B cell (primary cell): ENCODE results near the gene IL25.

Source experiments
- CTCF ChIP-seq: fragments of 200-600 bp; IDR thresholded peaks from one replicate; pipeline ENCODE4 v1.8.0; 2022; ENCODE audit warnings: antibody characterized with exemption, mild to moderate bottlenecking
- EZH2 ChIP-seq: IDR thresholded peaks from 2 replicates; pipeline ENCODE4 v1.6.1; 2012; ENCODE audit warnings: borderline replicate concordance, low read depth, mild to moderate bottlenecking, moderate library complexity, low read length; ENCODE audit not compliant: insufficient read depth, poor library complexity, severe bottlenecking

DNA sequence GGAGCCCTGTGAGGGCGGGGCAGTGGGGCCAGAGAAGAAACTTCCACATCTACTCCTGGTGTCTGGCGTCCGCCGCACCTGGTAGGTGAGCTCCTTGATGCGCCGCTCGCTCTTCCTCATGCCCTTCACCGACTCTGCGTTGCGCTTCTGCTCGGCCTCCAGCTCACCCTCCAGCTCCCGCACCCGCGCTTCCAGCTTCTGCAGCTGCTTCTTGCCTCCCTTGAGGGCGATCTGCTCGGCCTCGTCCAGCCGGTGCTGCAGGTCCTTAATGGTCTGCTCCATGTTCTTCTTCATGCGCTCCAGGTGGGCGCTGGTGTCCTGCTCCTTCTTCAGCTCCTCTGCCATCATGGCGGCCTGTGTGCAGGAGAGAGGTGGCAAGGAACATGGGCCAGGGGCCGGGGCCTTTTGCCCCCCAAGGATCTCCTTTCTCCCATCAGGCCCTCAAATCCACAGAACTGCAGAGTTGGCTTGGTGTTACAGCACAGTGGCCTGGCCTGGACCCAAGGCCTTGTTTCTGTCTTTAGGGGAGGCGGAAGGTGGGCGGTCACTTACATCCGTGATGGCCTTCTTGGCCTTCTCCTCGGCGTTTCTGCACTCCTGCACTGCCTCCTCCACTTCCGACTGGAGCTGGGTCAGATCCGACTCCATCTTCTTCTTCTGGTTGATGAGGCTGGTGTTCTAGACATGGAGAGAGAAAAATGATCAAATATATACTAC is 11.9 kb downstream of the IL25 start:
- TF ChIP-seq CTCF: no peak
- no peak for TF ChIP-seq EZH2
